ENCODE measurements around the gene TNRC6A.

Gene TNRC6A

DNA sequence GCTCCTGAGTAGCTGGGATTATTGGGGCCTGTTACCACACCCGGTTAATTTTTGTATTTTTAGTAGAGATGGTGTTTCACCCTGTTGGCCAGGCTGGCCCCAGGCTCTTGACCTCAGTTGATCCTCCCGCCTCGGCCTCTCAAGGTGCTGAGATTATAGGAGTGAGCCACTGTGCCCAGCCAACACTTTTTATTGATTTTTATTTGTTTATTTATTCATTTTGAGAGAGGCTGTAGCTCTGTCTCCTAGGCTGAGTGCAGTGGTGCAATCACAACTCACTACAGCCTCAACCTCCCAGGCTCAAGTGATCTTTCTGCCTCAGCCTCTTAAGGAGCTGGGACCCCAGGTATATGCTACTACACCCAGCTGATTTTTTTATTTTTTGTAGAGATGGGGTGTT, 54.7 kb downstream of the TNRC6A start:
- Histone ChIP-seq H3K27me3 (ENCODE audit: insufficient read depth, low read length, poor library complexity) (no peaks in the 10 kb centered on the region), H3K79me1 (ENCODE audit: low read length) (peaks cover 2% of the 10 kb centered on the region), H2BK15ac (replicated peaks; ENCODE audit: low read depth) (no peak overlapping the region), H2BK120ac (ENCODE audit: low read depth, low read length) (no peak overlapping the region), H4K5ac (ENCODE audit: low read length) (no peak overlapping the region), H3K4me1 (ENCODE audit: control insufficient read depth, low read depth, low read length) (no peaks in the 10 kb centered on the region), H3K18ac (ENCODE audit: low read length) (no peak overlapping the region), H2AK5ac (ENCODE audit: low read length) (no peak overlapping the region), H3K27ac (ENCODE audit: low read depth, low read length) (no peak overlapping the region), H4K8ac (ENCODE audit: low read depth, low read length) (no peak overlapping the region), H3K4me3 (ENCODE audit: low read length) (no peak overlapping the region), H3K23ac (ENCODE audit: low read length) (no peak overlapping the region), H3K4me2 (ENCODE audit: low read length) (no peak overlapping the region), H3K4ac (ENCODE audit: low read depth, low read length) (no peak overlapping the region), H3K79me2 (ENCODE audit: control insufficient read depth, insufficient read depth, low read length) (no peaks in the 10 kb centered on the region), H2BK5ac (ENCODE audit: low read length) (no peak overlapping the region), H3K56ac (ENCODE audit: low read length) (no peak overlapping the region), H3K9ac (ENCODE audit: low read length) (no peak overlapping the region), H3K36me3 (ENCODE audit: control insufficient read depth, insufficient read depth, low read length) (peaks cover 2% of the 10 kb centered on the region)
- WGBS (ENCODE audit: extremely low coverage, insufficient coverage, low lambda C conversion rate) = no CpG with 5 or more reads among the region's 3 CpGs
- DNase-seq = no peak

DNA sequence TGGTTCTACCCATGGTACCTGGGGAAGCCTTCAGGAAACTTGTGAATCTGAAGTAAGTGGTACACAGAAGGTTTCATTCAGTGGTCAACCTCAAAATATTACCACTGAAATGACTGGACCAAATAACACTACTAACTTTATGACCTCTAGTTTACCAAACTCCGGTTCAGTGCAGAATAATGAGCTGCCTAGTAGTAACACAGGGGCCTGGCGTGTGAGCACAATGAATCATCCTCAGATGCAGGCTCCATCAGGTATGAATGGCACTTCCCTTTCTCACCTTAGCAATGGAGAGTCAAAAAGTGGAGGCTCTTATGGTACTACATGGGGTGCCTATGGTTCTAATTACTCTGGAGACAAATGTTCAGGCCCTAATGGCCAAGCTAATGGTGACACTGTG, 60.4 kb downstream of the TNRC6A start:
- Histone ChIP-seq H3K36me3 (ENCODE audit: control insufficient read depth, insufficient read depth, low read length) (peaks cover 12% of the 10 kb centered on the region), H3K4me1 (ENCODE audit: control insufficient read depth, low read depth, low read length) (no peaks in the 10 kb centered on the region), H3K9ac (ENCODE audit: low read length) (no peak overlapping the region), H3K4me3 (ENCODE audit: low read length) (no peak overlapping the region), H3K18ac (ENCODE audit: low read length) (no peak overlapping the region), H3K79me2 (ENCODE audit: control insufficient read depth, insufficient read depth, low read length) (no peaks in the 10 kb centered on the region), H3K4me2 (ENCODE audit: low read length) (no peak overlapping the region), H2BK15ac (replicated peaks; ENCODE audit: low read depth) (no peak overlapping the region), H3K56ac (ENCODE audit: low read length) (no peak overlapping the region), H3K27me3 (ENCODE audit: insufficient read depth, low read length, poor library complexity) (no peaks in the 10 kb centered on the region), H3K79me1 (ENCODE audit: low read length) (no peaks in the 10 kb centered on the region), H4K8ac (ENCODE audit: low read depth, low read length) (no peak overlapping the region), H3K4ac (ENCODE audit: low read depth, low read length) (no peak overlapping the region), H3K27ac (ENCODE audit: low read depth, low read length) (no peak overlapping the region), H2BK5ac (ENCODE audit: low read length) (no peak overlapping the region), H2AK5ac (ENCODE audit: low read length) (no peak overlapping the region), H2BK120ac (ENCODE audit: low read depth, low read length) (no peak overlapping the region), H4K5ac (ENCODE audit: low read length) (no peak overlapping the region), H3K23ac (ENCODE audit: low read length) (no peak overlapping the region)
- WGBS (ENCODE audit: extremely low coverage, insufficient coverage, low lambda C conversion rate) = no CpG with 5 or more reads among the region's 2 CpGs
- DNase-seq = no peak

- H3K36me3 ChIP-seq (ENCODE audit: control insufficient read depth, insufficient read depth, low read length) = peaks cover 26% of the 10 kb centered on the region
- H3K79me2 ChIP-seq (ENCODE audit: control insufficient read depth, insufficient read depth, low read length) = no peaks in the 10 kb centered on the region
- H3K56ac ChIP-seq (ENCODE audit: low read length) = no peak overlapping the region
- no peak overlapping the region for H4K8ac ChIP-seq (ENCODE audit: low read depth, low read length)
- no peak overlapping the region for H2BK15ac ChIP-seq (replicated peaks; ENCODE audit: low read depth)
- no peaks in the 10 kb centered on the region for H3K4me1 ChIP-seq (ENCODE audit: control insufficient read depth, low read depth, low read length)
- H3K27ac ChIP-seq (ENCODE audit: low read depth, low read length) = no peak overlapping the region
- H2BK5ac ChIP-seq (ENCODE audit: low read length) = no peak overlapping the region
- no peak overlapping the region for H3K4me3 ChIP-seq (ENCODE audit: low read length)
- WGBS (ENCODE audit: extremely low coverage, insufficient coverage, low lambda C conversion rate) = no CpG with 5 or more reads among the region's 4 CpGs
- H3K18ac ChIP-seq (ENCODE audit: low read length) = no peak overlapping the region
- no peak overlapping the region for H4K5ac ChIP-seq (ENCODE audit: low read length)
- no peak overlapping the region for H3K9ac ChIP-seq (ENCODE audit: low read length)
- no peak overlapping the region for H3K4me2 ChIP-seq (ENCODE audit: low read length)
- no peak overlapping the region for H2BK120ac ChIP-seq (ENCODE audit: low read depth, low read length)
- peaks cover 2% of the 10 kb centered on the region for H3K79me1 ChIP-seq (ENCODE audit: low read length)
- H3K27me3 ChIP-seq (ENCODE audit: insufficient read depth, low read length, poor library complexity) = no peaks in the 10 kb centered on the region
- H3K23ac ChIP-seq (ENCODE audit: low read length) = no peak overlapping the region
- peak; percentile 81 for DNase-seq
- H3K4ac ChIP-seq (ENCODE audit: low read depth, low read length) = no peak overlapping the region
- no peak overlapping the region for H2AK5ac ChIP-seq (ENCODE audit: low read length)
Observed at GRCh38 chr16:24800586-24800985, 71.1 kb downstream of the TNRC6A start.

GRCh38 chr16:24801761-24802302, 72.4 kb downstream of the TNRC6A start:
- no peak overlapping the region for H3K18ac ChIP-seq (ENCODE audit: low read length)
- no peaks in the 10 kb centered on the region for H3K27me3 ChIP-seq (ENCODE audit: insufficient read depth, low read length, poor library complexity)
- DNase-seq = no peak
- WGBS (ENCODE audit: extremely low coverage, insufficient coverage, low lambda C conversion rate) = no CpG with 5 or more reads among the region's 3 CpGs
- H3K36me3 ChIP-seq (ENCODE audit: control insufficient read depth, insufficient read depth, low read length) = peaks cover 30% of the 10 kb centered on the region
- no peak overlapping the region for H3K56ac ChIP-seq (ENCODE audit: low read length)
- H2BK120ac ChIP-seq (ENCODE audit: low read depth, low read length) = no peak overlapping the region
- H3K4me1 ChIP-seq (ENCODE audit: control insufficient read depth, low read depth, low read length) = no peaks in the 10 kb centered on the region
- no peak overlapping the region for H3K9ac ChIP-seq (ENCODE audit: low read length)
- H3K79me2 ChIP-seq (ENCODE audit: control insufficient read depth, insufficient read depth, low read length) = no peaks in the 10 kb centered on the region
- no peak overlapping the region for H3K4me2 ChIP-seq (ENCODE audit: low read length)
- H2BK5ac ChIP-seq (ENCODE audit: low read length) = no peak overlapping the region
- H2AK5ac ChIP-seq (ENCODE audit: low read length) = no peak overlapping the region
- no peak overlapping the region for H3K4me3 ChIP-seq (ENCODE audit: low read length)
- peaks cover 2% of the 10 kb centered on the region for H3K79me1 ChIP-seq (ENCODE audit: low read length)
- no peak overlapping the region for H4K8ac ChIP-seq (ENCODE audit: low read depth, low read length)
- no peak overlapping the region for H3K4ac ChIP-seq (ENCODE audit: low read depth, low read length)
- H4K5ac ChIP-seq (ENCODE audit: low read length) = no peak overlapping the region
- H3K23ac ChIP-seq (ENCODE audit: low read length) = no peak overlapping the region
- no peak overlapping the region for H2BK15ac ChIP-seq (replicated peaks; ENCODE audit: low read depth)
- no peak overlapping the region for H3K27ac ChIP-seq (ENCODE audit: low read depth, low read length)

DNA sequence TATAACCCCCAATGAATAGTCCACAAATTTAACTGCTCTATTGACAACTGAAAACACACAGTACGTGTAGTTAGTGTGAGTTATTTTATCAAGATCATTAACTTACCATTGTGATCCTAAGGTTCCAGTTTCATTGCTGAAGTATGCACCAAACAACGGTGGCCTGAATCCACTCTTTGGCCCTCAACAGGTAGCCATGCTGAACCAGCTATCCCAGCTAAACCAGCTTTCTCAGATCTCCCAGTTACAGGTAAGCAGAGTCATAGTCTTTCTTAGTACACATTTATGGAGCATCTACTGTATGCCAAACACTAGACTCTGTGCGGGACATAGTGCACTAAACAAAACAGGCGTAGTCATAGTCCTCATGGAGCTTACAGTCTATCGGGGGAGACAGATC, 76.0 kb downstream of the TNRC6A start:
- Histone ChIP-seq H2BK120ac (ENCODE audit: low read depth, low read length) (no peak overlapping the region), H3K4me2 (ENCODE audit: low read length) (no peak overlapping the region), H3K4ac (ENCODE audit: low read depth, low read length) (no peak overlapping the region), H3K36me3 (ENCODE audit: control insufficient read depth, insufficient read depth, low read length) (peaks cover 24% of the 10 kb centered on the region), H4K8ac (ENCODE audit: low read depth, low read length) (no peak overlapping the region), H3K18ac (ENCODE audit: low read length) (no peak overlapping the region), H2BK15ac (replicated peaks; ENCODE audit: low read depth) (no peak overlapping the region), H3K4me3 (ENCODE audit: low read length) (no peak overlapping the region), H3K23ac (ENCODE audit: low read length) (no peak overlapping the region), H3K79me1 (ENCODE audit: low read length) (peaks cover 2% of the 10 kb centered on the region), H3K56ac (ENCODE audit: low read length) (no peak overlapping the region), H3K4me1 (ENCODE audit: control insufficient read depth, low read depth, low read length) (no peaks in the 10 kb centered on the region), H4K5ac (ENCODE audit: low read length) (no peak overlapping the region), H2AK5ac (ENCODE audit: low read length) (no peak overlapping the region), H2BK5ac (ENCODE audit: low read length) (no peak overlapping the region), H3K79me2 (ENCODE audit: control insufficient read depth, insufficient read depth, low read length) (no peaks in the 10 kb centered on the region), H3K27ac (ENCODE audit: low read depth, low read length) (no peak overlapping the region), H3K27me3 (ENCODE audit: insufficient read depth, low read length, poor library complexity) (no peaks in the 10 kb centered on the region), H3K9ac (ENCODE audit: low read length) (no peak overlapping the region)
- no peak for DNase-seq
- no CpG with 5 or more reads among the region's 5 CpGs for WGBS (ENCODE audit: extremely low coverage, insufficient coverage, low lambda C conversion rate)

DNA sequence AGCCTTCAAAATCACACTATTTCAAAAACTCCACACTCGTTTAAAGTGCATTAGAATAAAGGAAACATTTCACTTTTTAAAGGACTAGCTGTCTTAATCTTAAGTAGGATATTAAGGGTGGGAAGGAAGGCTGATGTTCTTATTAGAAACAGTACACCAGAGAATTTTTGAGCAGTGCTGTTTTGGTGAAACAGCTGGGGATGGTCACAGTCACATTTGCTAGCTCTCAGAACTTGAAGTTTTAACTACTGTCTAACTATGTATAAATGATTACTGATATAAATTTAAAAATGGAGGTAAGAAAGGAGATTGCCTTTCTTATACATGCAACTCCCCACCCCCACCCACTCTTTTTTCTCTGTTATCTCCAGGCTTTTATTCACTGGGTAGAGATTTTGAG, 77.8 kb downstream of the TNRC6A start:
- Histone ChIP-seq H3K4me3 (ENCODE audit: low read length) (no peak overlapping the region), H3K9ac (ENCODE audit: low read length) (no peak overlapping the region), H2AK5ac (ENCODE audit: low read length) (no peak overlapping the region), H2BK120ac (ENCODE audit: low read depth, low read length) (no peak overlapping the region), H3K4me1 (ENCODE audit: control insufficient read depth, low read depth, low read length) (no peaks in the 10 kb centered on the region), H3K79me2 (ENCODE audit: control insufficient read depth, insufficient read depth, low read length) (no peaks in the 10 kb centered on the region), H3K23ac (ENCODE audit: low read length) (no peak overlapping the region), H3K18ac (ENCODE audit: low read length) (no peak overlapping the region), H3K79me1 (ENCODE audit: low read length) (peaks cover 2% of the 10 kb centered on the region), H3K36me3 (ENCODE audit: control insufficient read depth, insufficient read depth, low read length) (peaks cover 22% of the 10 kb centered on the region), H3K4me2 (ENCODE audit: low read length) (no peak overlapping the region), H4K8ac (ENCODE audit: low read depth, low read length) (no peak overlapping the region), H3K27ac (ENCODE audit: low read depth, low read length) (no peak overlapping the region), H2BK15ac (replicated peaks; ENCODE audit: low read depth) (no peak overlapping the region), H2BK5ac (ENCODE audit: low read length) (no peak overlapping the region), H3K27me3 (ENCODE audit: insufficient read depth, low read length, poor library complexity) (no peaks in the 10 kb centered on the region), H4K5ac (ENCODE audit: low read length) (no peak overlapping the region), H3K56ac (ENCODE audit: low read length) (no peak overlapping the region), H3K4ac (ENCODE audit: low read depth, low read length) (no peak overlapping the region)
- no peak for DNase-seq
- WGBS (ENCODE audit: extremely low coverage, insufficient coverage, low lambda C conversion rate) = no CpG with 5 or more reads among the region's 1 CpG
